HG03060 (cell line): ENCODE data around the gene SRPRB.

Experiments used
- ATAC-seq: cut with Tn5 transposase; IDR thresholded peaks from one replicate; pipeline ENCODE4 v1.9.1; 2021; ENCODE audit warnings: low read depth, moderate number of reproducible peaks; ENCODE audit not compliant: unreplicated experiment

The SRPRB gene

DNA sequence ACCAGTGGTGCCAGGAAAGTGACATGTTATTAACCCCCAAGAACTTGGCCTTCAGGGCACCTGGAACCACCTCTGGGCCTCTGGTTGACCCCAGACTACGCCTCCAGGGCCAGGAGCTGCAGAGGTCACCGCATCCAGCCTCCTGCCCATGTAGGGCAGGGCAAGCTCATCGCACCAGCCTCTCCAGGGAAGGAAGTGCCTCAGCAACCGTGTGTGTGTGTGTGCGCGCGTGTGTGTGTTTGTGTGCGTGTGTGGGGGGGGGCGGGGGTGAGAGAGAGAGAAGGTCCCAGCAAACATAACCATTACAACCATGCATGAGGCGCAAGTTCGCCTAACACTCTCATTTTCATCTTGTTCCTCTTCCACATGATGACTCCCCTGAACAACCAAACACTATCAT, 58.3 kb downstream of the SRPRB start:
- no peak for ATAC-seq

- no peak for ATAC-seq
These were observed 59.0 kb downstream of the SRPRB start for GRCh38 chr3:133864616-133865015.

- ATAC-seq, result no peak
These were observed 59.7 kb downstream of the SRPRB start for GRCh38 chr3:133865136-133865855.

GRCh38 chr3:133866141-133866540, 60.5 kb downstream of the SRPRB start:
- ATAC-seq, result no peak

- no peak for ATAC-seq
These were observed 62.6 kb downstream of the SRPRB start for GRCh38 chr3:133868186-133868585.

GRCh38 chr3:133868758-133869475, 63.3 kb downstream of the SRPRB start:
- ATAC-seq, result no peak

- ATAC-seq, result no peak
These were observed 64.0 kb downstream of the SRPRB start for GRCh38 chr3:133869586-133869985.

GRCh38 chr3:133870822-133871221, 65.2 kb downstream of the SRPRB start:
- ATAC-seq, result no peak
